COLO668 (cell line): Measurements from ENCODE around the gene JPT1.
"Not testable (repeated sequence)": the region's sequence is repeated elsewhere in the genome, so short reads cannot be mapped to it uniquely, and the experiment has no call there.

Source experiments
- DNase-seq: peaks from one replicate; lab custom pipeline; 2025; ENCODE audit not compliant: unreplicated experiment; lab: John Stamatoyannopoulos, UW

Gene JPT1

GRCh38 chr17:75154195-75155106 is at the start of gene JPT1:
Gene JPT1, minus strand, starts transcription at chr17:75154512. Its CDS starts 115 bp downstream, at chr17:75154397.
- peak; percentile 95 for DNase-seq

GRCh38 chr17:75199886-75200618 is 45.7 kb upstream of the JPT1 start:
- DNase-seq, result no peak

- no peak for DNase-seq
Observed at GRCh38 chr17:75194879-75195278, 40.6 kb upstream of the JPT1 start.

GRCh38 chr17:75191584-75191983 is 37.3 kb upstream of the JPT1 start:
- no peak for DNase-seq

- DNase-seq, result no peak
Observed at GRCh38 chr17:75188614-75189013, 34.3 kb upstream of the JPT1 start.

- no peak for DNase-seq
Observed at GRCh38 chr17:75183999-75184884, 29.9 kb upstream of the JPT1 start.

- DNase-seq, result peak; percentile 95
Observed at GRCh38 chr17:75182569-75183436, 28.5 kb upstream of the JPT1 start, which contains the start of gene SUMO2. Gene SUMO2, minus strand, starts transcription at chr17:75182959. Its CDS starts 125 bp downstream, at chr17:75182834.

GRCh38 chr17:75182319-75182568 is 27.9 kb upstream of the JPT1 start:
- no peak for DNase-seq

- peak; percentile 34 for DNase-seq
Observed at GRCh38 chr17:75181608-75182318, 27.5 kb upstream of the JPT1 start.

- DNase-seq, result no peak
Observed at GRCh38 chr17:75181110-75181509, 26.8 kb upstream of the JPT1 start.

- DNase-seq, result no peak
Observed at GRCh38 chr17:75178453-75178852, 24.1 kb upstream of the JPT1 start.

- no peak for DNase-seq
Observed at GRCh38 chr17:75176625-75177024, 22.3 kb upstream of the JPT1 start.

GRCh38 chr17:75174996-75175395 is 20.7 kb upstream of the JPT1 start:
- no peak for DNase-seq

GRCh38 chr17:75173526-75173925 is 19.2 kb upstream of the JPT1 start:
- DNase-seq, result no peak

GRCh38 chr17:75168998-75169397 is 14.7 kb upstream of the JPT1 start:
- DNase-seq, result no peak

GRCh38 chr17:75164606-75165005 is 10.3 kb upstream of the JPT1 start:
- not testable (repeated sequence) for DNase-seq

- DNase-seq, result no peak
Observed at GRCh38 chr17:75163074-75163473, 8.8 kb upstream of the JPT1 start.

GRCh38 chr17:75160211-75160610 is 5.9 kb upstream of the JPT1 start:
- DNase-seq, result no peak

GRCh38 chr17:75159196-75160031 is 5.1 kb upstream of the JPT1 start:
- DNase-seq, result no peak
